ENCODE data around the gene SPG11. TPM values are rescaled to one million over a fixed set of nuclear protein-coding genes. Genes with fewer than 3 reads are reported as not detected.

SPG11 gene
- total RNA-seq, 1 experiment from 2014 or later, result 38.3 TPM

DNA sequence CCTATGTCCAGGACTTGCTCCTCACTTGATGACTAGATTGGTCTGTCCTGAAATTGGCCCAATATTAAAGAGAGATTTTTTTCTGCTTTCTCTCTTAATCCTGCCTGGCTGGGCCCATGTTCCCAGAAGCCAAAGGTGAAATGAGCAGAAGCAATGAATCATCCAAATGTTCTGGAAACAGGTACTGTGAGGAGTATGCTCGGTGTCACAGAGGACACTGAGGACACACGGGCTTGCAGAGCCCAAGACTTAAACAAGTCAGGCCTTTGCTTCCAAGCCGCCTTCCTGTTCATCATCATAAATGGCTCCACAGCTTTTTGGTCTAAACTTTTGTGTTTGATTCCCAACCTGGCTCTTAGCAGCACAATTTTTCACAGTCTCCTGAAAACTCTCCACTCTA lies 95.1 kb downstream of the SPG11 start:
- TF ChIP-seq, protein P1, sequence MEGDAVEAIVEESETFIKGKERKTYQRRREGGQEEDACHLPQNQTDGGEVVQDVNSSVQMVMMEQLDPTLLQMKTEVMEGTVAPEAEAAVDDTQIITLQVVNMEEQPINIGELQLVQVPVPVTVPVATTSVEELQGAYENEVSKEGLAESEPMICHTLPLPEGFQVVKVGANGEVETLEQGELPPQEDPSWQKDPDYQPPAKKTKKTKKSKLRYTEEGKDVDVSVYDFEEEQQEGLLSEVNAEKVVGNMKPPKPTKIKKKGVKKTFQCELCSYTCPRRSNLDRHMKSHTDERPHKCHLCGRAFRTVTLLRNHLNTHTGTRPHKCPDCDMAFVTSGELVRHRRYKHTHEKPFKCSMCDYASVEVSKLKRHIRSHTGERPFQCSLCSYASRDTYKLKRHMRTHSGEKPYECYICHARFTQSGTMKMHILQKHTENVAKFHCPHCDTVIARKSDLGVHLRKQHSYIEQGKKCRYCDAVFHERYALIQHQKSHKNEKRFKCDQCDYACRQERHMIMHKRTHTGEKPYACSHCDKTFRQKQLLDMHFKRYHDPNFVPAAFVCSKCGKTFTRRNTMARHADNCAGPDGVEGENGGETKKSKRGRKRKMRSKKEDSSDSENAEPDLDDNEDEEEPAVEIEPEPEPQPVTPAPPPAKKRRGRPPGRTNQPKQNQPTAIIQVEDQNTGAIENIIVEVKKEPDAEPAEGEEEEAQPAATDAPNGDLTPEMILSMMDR (conservative IDR thresholded peaks at IDR 0.05), result no peak
- Histone ChIP-seq H3K4me1 (ENCODE audit: insufficient read depth, low read length) (no peaks in the 10 kb centered on the region), H2BK5ac (ENCODE audit: insufficient read length, low read length) (no peak overlapping the region), H2BK20ac (ENCODE audit: low read depth, low read length, poor library complexity, severe bottlenecking) (no peak overlapping the region), H3K79me1 (ENCODE audit: insufficient read depth, low read depth, low read length, poor library complexity, severe bottlenecking) (no peaks in the 10 kb centered on the region), H4K20me1 (ENCODE audit: control insufficient read depth, insufficient read depth, insufficient read length) (no peaks in the 10 kb centered on the region), H4K5ac (ENCODE audit: insufficient read length, low read depth, low read length) (no peak overlapping the region), H3K23me2 (ENCODE audit: insufficient read length, low read depth, low read length, poor library complexity, severe bottlenecking) (no peaks in the 10 kb centered on the region), H3K14ac (ENCODE audit: insufficient read depth, low read length) (no peak overlapping the region), H3K23ac (ENCODE audit: insufficient read length, low read depth, low read length) (no peak overlapping the region), H3K18ac (ENCODE audit: insufficient read length, low read depth, low read length) (no peak overlapping the region), H2BK120ac (ENCODE audit: low read depth, low read length, poor library complexity, severe bottlenecking) (no peak overlapping the region), H3K79me2 (ENCODE audit: insufficient read depth, low read length) (no peaks in the 10 kb centered on the region), H2BK12ac (ENCODE audit: insufficient read length, low read depth, low read length) (no peak overlapping the region), H2BK15ac (ENCODE audit: low read depth, low read length) (no peak overlapping the region), H3T11ph (ENCODE audit: low read length) (no peak overlapping the region), H3K9me3 (ENCODE audit: control insufficient read depth, low read depth, low read length) (peaks cover 23% of the 10 kb centered on the region), H3K9ac (ENCODE audit: extremely low read depth, insufficient read length, low read length) (no peak overlapping the region), H3K4ac (ENCODE audit: low read depth, low read length) (no peak overlapping the region), H2AK5ac (ENCODE audit: insufficient read length, low read length) (no peak overlapping the region), H2AFZ (ENCODE audit: low read length) (no peak overlapping the region), H3K56ac (ENCODE audit: insufficient read length, low read depth, low read length) (no peak overlapping the region), H3K27me3 (ENCODE audit: insufficient read depth, low read length) (no peaks in the 10 kb centered on the region), H3K27ac (ENCODE audit: insufficient read length, low read depth, low read length) (no peak overlapping the region), H3K4me2 (ENCODE audit: insufficient read depth, insufficient read length, low read length) (no peak overlapping the region), H4K91ac (ENCODE audit: insufficient read length, low read depth, low read length) (no peak overlapping the region), H4K8ac (replicated peaks; ENCODE audit: insufficient read length, low read depth, low read length) (no peak overlapping the region)
- no peak overlapping the region for H3K4me3 Mint-ChIP-seq
- no peaks in the 10 kb centered on the region; the same call in 1 of the 2 replicates for H3K27me3 Mint-ChIP-seq (ENCODE audit: low read depth)
- no peaks in the 10 kb centered on the region for H3K4me1 Mint-ChIP-seq
- peaks cover 49 to 67% (median 66%) of the 10 kb centered on the region in 3 experiments for H3K36me3 Mint-ChIP-seq (ENCODE audit: insufficient read depth in 1 of 3, low read depth in 3 of 3)
- no CpG with 5 or more reads among the region's 3 CpGs for WGBS (ENCODE audit: extremely low coverage, insufficient read length, low lambda C conversion rate)
- no peak overlapping the region for H3K27ac Mint-ChIP-seq
- no peak for DNase-seq
- peaks cover 18 to 23% of the 10 kb centered on the region in 2 experiments; a peak in 4 of 5 replicates for H3K9me3 Mint-ChIP-seq
